ENCODE data around the gene CTCFL.

DNA sequence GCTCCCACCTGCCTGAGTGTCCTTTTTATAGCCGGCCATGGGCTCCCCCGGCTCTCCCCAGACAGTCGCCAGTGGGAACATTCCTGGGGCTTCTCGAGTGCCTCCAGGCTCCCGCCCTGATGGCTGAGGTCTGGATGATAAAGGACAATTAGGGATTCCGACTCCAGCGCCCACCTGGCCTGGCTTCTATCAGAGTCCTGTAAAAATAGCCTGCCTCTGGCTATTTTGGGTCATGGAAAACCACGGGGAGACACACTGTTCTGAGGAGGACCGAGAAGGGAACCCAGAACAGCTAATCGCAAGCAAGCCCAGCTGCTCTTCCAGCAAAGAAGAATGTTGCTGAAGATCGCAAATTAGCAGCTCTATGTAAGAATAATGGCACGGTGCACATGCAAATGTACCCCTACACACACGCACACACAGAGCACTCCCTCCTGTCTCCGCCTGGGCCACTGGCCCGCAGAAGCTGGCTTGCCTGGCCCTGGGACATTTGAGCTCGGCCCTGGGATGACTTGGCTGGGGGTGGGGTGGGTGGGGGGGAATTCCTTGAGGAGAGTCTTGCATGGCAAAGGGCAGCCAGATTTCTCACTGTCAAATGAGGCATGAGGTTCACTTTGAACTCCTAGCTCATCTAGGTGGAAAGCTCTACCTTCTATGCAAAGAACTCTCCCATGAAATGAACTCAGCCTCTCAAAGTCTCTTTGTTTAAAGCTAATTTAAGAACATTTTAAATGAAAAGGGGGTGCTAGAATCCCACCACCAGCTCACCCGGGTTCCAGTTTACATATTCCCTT, 55.3 kb downstream of the CTCFL start:
- TF ChIP-seq POLR2A (IDR thresholded peaks at IDR 0.05; ENCODE audit: low read depth, low read length) (no peak), TAF1 (IDR thresholded peaks at IDR 0.05; ENCODE audit: low read depth, low read length) (no peak), POLR2AphosphoS5 (IDR thresholded peaks at IDR 0.05; ENCODE audit: low read depth, low read length) (no peak), SPI1 (IDR thresholded peaks at IDR 0.05; ENCODE audit: low read depth, low read length) (no peak), POU2F2 (IDR thresholded peaks at IDR 0.05; ENCODE audit: low read depth, low read length) (peak; percentile 95)

Measured in GM12891 (cell line).